GM19240 (cell line): ENCODE results near the gene ASTN1.

ENCODE experiments used
- DNase-seq: peaks from one replicate; pipeline ENCODE4 v3.0.0; 2011; ENCODE audit warnings: low spot score; ENCODE audit not compliant: insufficient read length

Gene ASTN1

GRCh38 chr1:176994931-176995596 lies 169.4 kb downstream of the ASTN1 start:
- no peak for DNase-seq

GRCh38 chr1:176993587-176993986 lies 170.9 kb downstream of the ASTN1 start:
- no peak for DNase-seq

DNA sequence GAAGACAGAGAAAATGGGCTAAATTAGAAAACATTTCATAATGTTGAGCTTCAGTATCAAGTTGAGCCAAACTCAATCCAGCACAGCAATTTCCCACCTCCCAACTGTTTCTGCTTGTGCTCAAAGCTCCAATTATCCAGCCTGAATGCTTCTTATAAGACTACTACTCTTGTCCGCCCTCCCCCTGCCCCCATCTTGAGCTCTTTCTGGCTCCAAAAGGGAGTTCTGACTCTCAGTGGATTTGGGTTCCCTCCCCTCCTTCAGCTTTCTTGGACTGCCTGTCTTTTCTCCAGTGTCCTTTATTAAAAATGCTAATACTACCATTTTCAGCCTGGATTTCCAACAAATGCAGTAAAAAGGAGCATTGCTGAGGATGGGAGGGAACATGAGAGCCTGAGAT lies 174.8 kb downstream of the ASTN1 start:
- DNase-seq: no peak

DNA sequence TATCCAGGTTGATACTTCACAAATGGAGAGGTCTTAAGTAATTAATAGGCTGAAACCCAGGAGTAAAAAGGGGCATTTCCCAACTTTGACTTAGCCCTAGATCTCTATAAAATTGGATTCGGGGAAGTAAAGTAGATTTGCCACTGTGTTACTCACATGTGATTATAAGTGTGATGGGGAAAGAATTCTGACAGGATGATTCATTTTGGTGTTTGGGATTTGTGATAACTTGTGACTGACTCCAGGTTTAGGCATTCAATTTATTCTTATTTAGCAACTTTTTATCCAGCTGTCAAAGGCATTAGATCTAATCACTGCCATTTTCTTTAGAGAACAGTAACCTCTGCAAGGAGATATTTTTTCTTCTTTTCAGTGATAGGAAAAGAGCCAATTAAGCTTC lies 175.5 kb downstream of the ASTN1 start:
- no peak for DNase-seq

GRCh38 chr1:176987016-176987415 lies 177.5 kb downstream of the ASTN1 start:
- DNase-seq: no peak

DNA sequence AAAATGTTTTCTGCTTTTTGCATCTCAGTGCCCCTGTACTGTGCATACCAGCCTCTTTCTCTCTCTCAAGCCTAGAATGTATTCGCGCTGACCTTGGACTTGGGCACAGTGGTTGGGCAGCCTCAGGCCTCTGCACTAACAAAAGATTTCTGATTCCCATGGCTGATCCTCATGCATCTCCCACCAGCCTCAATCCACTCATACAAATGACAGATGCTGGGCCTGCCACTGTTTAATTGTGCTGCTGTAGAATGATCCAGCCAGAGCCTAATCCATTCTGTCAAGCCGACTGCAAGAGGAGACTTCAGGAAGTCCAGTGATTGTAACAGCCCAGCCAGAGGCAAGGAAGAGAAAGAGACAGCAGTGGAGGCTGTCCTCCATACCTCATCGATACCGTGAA lies 180.8 kb downstream of the ASTN1 start:
- DNase-seq: no peak

DNA sequence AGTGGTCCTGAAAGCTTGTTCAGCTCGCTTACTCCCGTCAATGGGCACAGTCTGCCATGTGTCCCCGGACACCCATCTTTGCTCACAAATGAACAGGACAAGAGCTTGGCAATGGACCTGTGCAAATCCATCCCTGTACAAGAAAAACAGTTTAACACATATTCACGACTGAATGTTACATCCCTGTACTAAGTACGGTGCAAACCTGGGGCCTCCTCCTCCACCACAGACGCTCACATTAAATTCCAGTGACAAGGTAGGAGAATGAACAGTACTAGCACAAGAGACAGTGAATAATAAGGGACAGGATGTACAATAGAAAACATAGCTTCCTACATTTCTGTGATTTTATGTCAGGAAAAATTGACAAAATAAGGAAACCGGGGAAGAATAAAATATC lies 187.7 kb downstream of the ASTN1 start:
- no peak for DNase-seq

GRCh38 chr1:176976225-176976624 lies 188.3 kb downstream of the ASTN1 start:
- no peak for DNase-seq

GRCh38 chr1:176964687-176965086 lies 199.8 kb downstream of the ASTN1 start:
- DNase-seq: no peak

DNA sequence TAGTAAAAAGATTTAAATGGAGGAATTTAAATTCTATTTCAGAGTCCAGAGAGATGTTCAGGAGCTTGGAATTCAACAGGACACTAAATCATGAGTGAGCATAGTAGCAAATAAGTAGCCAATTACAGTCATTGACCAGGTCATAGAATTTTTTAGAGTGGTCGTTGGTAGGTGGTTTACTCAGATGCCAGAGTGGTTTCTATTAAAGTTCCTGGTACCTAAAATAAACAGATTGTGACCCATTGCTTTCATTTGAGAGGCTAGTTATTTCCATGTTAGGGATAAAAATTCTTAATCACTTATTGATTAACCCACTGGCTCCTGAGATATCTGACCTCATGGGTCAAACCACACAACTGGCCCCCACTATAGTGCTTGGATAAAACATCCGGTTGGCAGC lies 201.3 kb downstream of the ASTN1 start:
- no peak for DNase-seq

GRCh38 chr1:176961678-176962077 lies 202.8 kb downstream of the ASTN1 start:
- no peak for DNase-seq

- DNase-seq: no peak
Observed at GRCh38 chr1:176959191-176959820, 205.2 kb downstream of the ASTN1 start.

- DNase-seq: no peak
Observed at GRCh38 chr1:176957603-176958002, 206.9 kb downstream of the ASTN1 start.

GRCh38 chr1:176954242-176954641 lies 210.3 kb downstream of the ASTN1 start:
- no peak for DNase-seq

- no peak for DNase-seq
Observed at GRCh38 chr1:176950736-176951324, 213.7 kb downstream of the ASTN1 start.

DNA sequence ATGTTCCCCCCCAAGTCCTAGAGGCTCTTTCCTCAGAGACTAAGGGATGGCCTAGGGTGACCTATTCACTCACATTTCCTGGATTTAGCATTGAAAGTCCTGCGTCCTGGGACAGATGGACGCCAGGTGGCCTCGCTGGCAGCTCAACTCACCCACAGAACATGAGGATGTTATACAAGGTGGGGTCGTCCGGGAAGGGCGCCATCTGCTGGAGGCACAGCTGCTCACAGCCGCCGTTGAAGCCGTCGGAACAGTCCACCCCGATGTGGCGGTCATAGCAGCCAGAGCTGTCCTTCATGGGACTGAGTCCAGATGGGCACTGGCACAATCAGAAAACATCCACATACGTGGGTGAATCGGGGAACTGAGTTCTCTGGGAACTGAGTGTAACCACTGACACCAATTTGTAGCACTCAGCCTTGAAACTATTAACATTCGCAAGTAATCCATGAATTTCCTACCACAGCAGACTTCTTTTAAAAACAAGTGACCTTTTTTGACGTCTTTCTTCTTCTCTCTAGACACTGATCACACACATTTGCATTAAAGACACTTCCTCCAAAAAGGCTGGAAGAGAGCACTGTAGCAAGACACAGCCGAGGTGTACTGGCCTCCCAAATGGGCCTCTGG lies 215.4 kb downstream of the ASTN1 start:
- DNase-seq: peak; percentile 8

GRCh38 chr1:176944606-176945005 lies 219.9 kb downstream of the ASTN1 start:
- no peak for DNase-seq

DNA sequence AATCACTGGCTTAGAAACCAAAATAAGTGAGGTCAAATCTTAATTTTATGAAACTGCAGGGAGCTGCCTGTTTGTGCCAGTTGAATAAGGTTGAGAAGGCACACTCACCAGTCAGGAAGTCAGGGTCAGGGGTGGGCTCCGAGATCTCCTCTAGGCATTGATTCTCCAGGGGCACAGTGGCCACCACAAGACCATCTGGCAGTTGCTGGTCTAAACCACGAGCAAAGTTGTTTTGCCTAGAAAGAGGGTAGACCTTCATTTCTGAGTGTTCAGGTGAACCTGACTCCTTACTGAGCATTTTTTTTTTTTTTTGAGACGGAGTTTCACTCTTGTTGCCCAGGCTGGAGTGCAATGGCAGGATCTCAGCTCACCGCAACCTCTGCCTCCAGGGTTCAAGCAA lies 220.7 kb downstream of the ASTN1 start:
- DNase-seq: no peak

- DNase-seq: no peak
Observed at GRCh38 chr1:176942346-176942745, 222.2 kb downstream of the ASTN1 start.

DNA sequence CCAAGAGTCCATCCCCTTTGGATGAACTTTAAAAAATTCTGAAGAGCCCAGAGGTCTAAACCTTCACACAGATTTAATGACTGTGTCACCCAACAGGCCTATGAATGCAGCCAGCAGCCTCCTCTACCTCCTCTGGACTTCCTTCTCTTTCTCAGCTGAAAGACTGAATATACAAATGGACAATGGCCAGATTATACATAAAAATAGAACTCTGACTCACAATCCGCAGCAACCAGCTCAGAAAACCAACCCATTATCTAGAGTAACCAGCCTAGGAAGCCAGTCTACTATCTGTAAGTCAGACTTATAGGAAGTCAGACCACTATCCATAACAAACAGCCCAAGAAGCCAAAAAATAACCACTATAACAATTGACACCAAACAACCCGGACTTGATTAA lies 224.5 kb downstream of the ASTN1 start:
- DNase-seq: no peak

DNA sequence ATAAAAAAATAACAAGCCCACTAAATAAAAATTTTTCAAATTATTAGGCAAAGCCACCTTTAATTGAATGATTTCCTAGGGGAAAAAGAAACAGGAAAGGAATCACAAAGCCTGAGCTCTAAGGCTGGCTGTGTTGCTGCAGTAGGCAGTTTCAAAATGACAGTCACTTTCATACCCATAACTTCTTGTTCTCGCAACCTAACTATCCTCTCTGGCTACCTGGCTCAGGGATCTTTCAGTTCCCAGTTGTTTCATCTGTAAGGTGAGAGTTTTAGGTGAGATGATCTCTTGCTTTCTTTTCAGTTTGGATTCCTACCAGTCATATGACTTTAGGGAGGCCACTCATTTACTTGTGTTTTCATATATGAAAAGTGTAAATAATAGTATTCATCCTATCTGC lies 226.1 kb downstream of the ASTN1 start:
- DNase-seq: no peak

DNA sequence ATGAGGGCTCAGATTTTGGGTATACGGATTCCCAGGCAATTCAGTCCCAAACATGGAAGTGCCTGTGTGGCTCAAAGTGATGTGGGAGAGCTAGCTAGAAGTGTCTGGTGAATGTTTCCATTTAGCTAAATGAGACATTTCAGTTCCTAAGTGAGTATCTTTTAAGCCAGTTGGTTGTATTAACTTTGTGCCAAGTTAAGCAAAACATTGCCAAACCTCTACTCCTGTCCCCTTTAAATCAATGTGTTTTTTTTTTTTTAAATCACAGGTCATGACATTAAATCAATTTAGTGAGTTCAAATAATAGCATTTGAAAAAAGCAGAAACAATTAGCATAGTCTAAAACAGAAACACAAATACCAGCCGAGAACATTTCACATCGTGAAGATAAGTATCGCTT lies 230.1 kb downstream of the ASTN1 start:
- DNase-seq: no peak
